ENCODE measurements around the gene HTR3D. TPM values are rescaled to one million over a fixed set of nuclear protein-coding genes. Genes with fewer than 3 reads are reported as not detected.

The HTR3D gene
- total RNA-seq, 1 experiment from 2014 or later, result not detected

DNA sequence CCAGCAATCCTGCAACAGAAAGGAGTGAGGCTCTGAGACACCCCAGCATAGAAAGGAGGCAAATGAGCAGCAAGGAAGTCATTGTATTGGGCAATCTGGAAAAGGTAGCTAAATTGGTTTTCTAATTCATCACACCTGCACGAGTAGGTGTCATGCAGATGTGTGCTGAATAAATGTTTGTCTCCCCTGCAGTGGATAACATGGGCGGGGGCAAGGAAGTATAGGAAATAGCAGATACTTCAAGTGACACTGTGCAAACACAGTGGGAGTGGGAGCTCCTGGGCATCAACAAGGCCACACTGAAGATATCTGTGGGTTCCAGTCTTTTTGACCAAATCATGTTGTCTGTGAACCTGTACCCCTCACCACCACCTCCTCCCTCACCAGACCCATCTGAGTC, 50.9 kb downstream of the HTR3D start:
- H3K27me3 ChIP-seq (replicated peaks; ENCODE audit: insufficient read depth, low read depth, low read length, poor library complexity), result no peaks in the 10 kb centered on the region
- no peak for DNase-seq (ENCODE audit: low spot score)
- H3K27ac ChIP-seq (ENCODE audit: low read depth, low read length, poor library complexity, severe bottlenecking), result no peak overlapping the region
- no TSS peak for BruUV-seq (replicated peaks)
- no peaks in the 10 kb centered on the region for H3K4me1 ChIP-seq (ENCODE audit: insufficient read depth, low read length, poor library complexity, severe bottlenecking)
- ChIA-PET CTCF (no interaction called here), POLR2A (ENCODE audit: low non-redundant PET) (no interaction called here)
- H3K36me3 ChIP-seq (ENCODE audit: insufficient read depth, low read length, poor library complexity, severe bottlenecking), result no peaks in the 10 kb centered on the region
- H3K4me3 ChIP-seq (ENCODE audit: low read depth, low read length, poor library complexity, severe bottlenecking), result no peak overlapping the region
- intact Hi-C loops (cut with micrococcal nuclease; ENCODE audit: unreplicated experiment), result no loop called here
- peaks cover 9% of the 10 kb centered on the region for H3K9me3 ChIP-seq (ENCODE audit: low read depth, low read length, poor library complexity, severe bottlenecking)
- TF ChIP-seq, protein P1, sequence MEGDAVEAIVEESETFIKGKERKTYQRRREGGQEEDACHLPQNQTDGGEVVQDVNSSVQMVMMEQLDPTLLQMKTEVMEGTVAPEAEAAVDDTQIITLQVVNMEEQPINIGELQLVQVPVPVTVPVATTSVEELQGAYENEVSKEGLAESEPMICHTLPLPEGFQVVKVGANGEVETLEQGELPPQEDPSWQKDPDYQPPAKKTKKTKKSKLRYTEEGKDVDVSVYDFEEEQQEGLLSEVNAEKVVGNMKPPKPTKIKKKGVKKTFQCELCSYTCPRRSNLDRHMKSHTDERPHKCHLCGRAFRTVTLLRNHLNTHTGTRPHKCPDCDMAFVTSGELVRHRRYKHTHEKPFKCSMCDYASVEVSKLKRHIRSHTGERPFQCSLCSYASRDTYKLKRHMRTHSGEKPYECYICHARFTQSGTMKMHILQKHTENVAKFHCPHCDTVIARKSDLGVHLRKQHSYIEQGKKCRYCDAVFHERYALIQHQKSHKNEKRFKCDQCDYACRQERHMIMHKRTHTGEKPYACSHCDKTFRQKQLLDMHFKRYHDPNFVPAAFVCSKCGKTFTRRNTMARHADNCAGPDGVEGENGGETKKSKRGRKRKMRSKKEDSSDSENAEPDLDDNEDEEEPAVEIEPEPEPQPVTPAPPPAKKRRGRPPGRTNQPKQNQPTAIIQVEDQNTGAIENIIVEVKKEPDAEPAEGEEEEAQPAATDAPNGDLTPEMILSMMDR (conservative IDR thresholded peaks at IDR 0.05; ENCODE audit: low read depth, low read length), result no peak
- TF ChIP-seq EZH2 (IDR thresholded peaks at IDR 0.05; ENCODE audit: borderline replicate concordance, low read depth, low read length, poor library complexity, severe bottlenecking), result no peak

DNA sequence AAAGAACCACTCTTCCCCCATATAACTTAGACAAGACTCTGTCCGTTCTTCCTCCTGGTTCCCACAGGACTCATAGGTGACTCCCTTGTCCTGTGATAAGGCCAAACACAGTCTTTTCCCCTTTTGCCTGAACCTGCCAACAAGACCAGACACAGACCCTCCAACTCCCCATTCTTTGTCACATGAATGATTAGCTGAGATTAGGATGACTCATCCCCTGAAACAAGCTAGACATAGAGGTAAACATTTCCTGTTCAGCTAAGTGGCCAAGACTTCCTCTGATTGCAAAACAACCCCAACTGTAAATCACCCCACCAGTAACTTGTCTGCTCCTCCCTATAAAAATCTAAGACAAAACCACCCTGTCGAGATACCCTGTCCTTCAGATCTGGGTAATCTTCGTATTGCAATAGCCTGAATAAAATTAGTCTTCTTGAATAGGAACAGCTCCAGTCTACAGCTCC, 53.9 kb downstream of the HTR3D start:
- Histone ChIP-seq H3K27me3 (replicated peaks; ENCODE audit: insufficient read depth, low read depth, low read length, poor library complexity) (no peaks in the 10 kb centered on the region), H3K9me3 (ENCODE audit: low read depth, low read length, poor library complexity, severe bottlenecking) (peaks cover 9% of the 10 kb centered on the region), H3K4me3 (ENCODE audit: low read depth, low read length, poor library complexity, severe bottlenecking) (no peak overlapping the region), H3K27ac (ENCODE audit: low read depth, low read length, poor library complexity, severe bottlenecking) (peak overlapping the region; percentile 30), H3K4me1 (ENCODE audit: insufficient read depth, low read length, poor library complexity, severe bottlenecking) (no peaks in the 10 kb centered on the region), H3K36me3 (ENCODE audit: insufficient read depth, low read length, poor library complexity, severe bottlenecking) (no peaks in the 10 kb centered on the region)
- no TSS peak for BruUV-seq (replicated peaks)
- peak; percentile 91 for DNase-seq (ENCODE audit: low spot score)
- intact Hi-C loops (cut with micrococcal nuclease; ENCODE audit: unreplicated experiment), result no loop called here
- no peak for TF ChIP-seq EZH2 (IDR thresholded peaks at IDR 0.05; ENCODE audit: borderline replicate concordance, low read depth, low read length, poor library complexity, severe bottlenecking)
- TF ChIP-seq, protein P1 (conservative IDR thresholded peaks at IDR 0.05; ENCODE audit: low read depth, low read length), result no peak
- POLR2A ChIA-PET (ENCODE audit: low non-redundant PET), result interaction anchor here (0.9 kb wide), 1 partner anchor 175 kb away, joined by 3 read pairs; no protein-coding TSS in a partner anchor
- CTCF ChIA-PET, result no interaction called here

Other genes starting within 250 kb of the HTR3D start
- gene MAP6D1, start 206.2 kb upstream of the HTR3D start, total RNA-seq (2021), result 5.0 and 5.9 TPM in 2 replicates
- 73.7 and 79.8 TPM in 2 replicates for gene PARL, start 146.9 kb upstream of the HTR3D start, total RNA-seq (2021)
- gene ABCC5, start 13.9 kb upstream of the HTR3D start, total RNA-seq (2021), result 30.3 and 32.0 TPM in 2 replicates
- gene HTR3C, start 21.3 kb downstream of the HTR3D start, total RNA-seq (2021), result not detected in 2 replicates
- not detected in 2 replicates for gene HTR3E, start 65.3 kb downstream of the HTR3D start, total RNA-seq (2021)
- 57.8 and 64.2 TPM in 2 replicates for gene EIF2B5, start 103.6 kb downstream of the HTR3D start, total RNA-seq (2021)
- gene DVL3, start 123.6 kb downstream of the HTR3D start, total RNA-seq (2021), result 82.6 and 83.3 TPM in 2 replicates
- 382 and 419 TPM in 2 replicates for gene AP2M1, start 143.1 kb downstream of the HTR3D start, total RNA-seq (2021)
- gene ABCF3, start 154.5 kb downstream of the HTR3D start, total RNA-seq (2021), result 65.1 and 65.2 TPM in 2 replicates
- 0.13 TPM in 1 of 2 replicates, not detected in the other for gene VWA5B2, start 197.8 kb downstream of the HTR3D start, total RNA-seq (2021)
- gene ALG3, start 217.2 kb downstream of the HTR3D start, total RNA-seq (2021), result 68.5 and 68.8 TPM in 2 replicates
- gene EEF1AKMT4, start 217.9 kb downstream of the HTR3D start, total RNA-seq (2021), result 7.0 and 7.8 TPM in 2 replicates
- 1.3 and 2.2 TPM in 2 replicates for gene CAMK2N2, start 229.8 kb downstream of the HTR3D start, total RNA-seq (2021)
- not detected in 2 replicates for gene ECE2, start 244.3 kb downstream of the HTR3D start, total RNA-seq (2021)

All from A673 (cell line).